BLaER1 treated with 17β-estradiol and CSF1 and Interleukin-3, amounts not matched to agents 10 nM and 100 nM (cell line): ENCODE data around the gene CAPN7.

ENCODE experiments used
- H3K27ac ChIP-seq, 11 experiments: shearing (Covaris generic); formaldehyde crosslinking; 2 replicates each; pipeline ENCODE4 v1.8.1; 2022
- H3K27me3 ChIP-seq, 11 experiments: shearing (Covaris generic); formaldehyde crosslinking; 2 replicates each; pipeline ENCODE4 v1.8.1; 2022
- H3K36me3 ChIP-seq, 11 experiments: shearing (Covaris generic); formaldehyde crosslinking; 2 replicates each; pipeline ENCODE4 v1.8.1; 2022
- H3K4me1 ChIP-seq, 10 experiments: shearing (Covaris generic); formaldehyde crosslinking; 2 replicates each; pipeline ENCODE4 v1.8.1; 2022
- H3K4me2 ChIP-seq, 11 experiments: shearing (Covaris generic); formaldehyde crosslinking; 2 replicates each; pipeline ENCODE4 v1.8.1; 2022
- H3K4me3 ChIP-seq, 10 experiments: shearing (Covaris generic); formaldehyde crosslinking; 2 replicates each; pipeline ENCODE4 v1.8.1; 2022
- H3K9ac ChIP-seq, 11 experiments: shearing (Covaris generic); formaldehyde crosslinking; 2 replicates each; pipeline ENCODE4 v1.8.1; 2022
- H3K9me3 ChIP-seq, 11 experiments: shearing (Covaris generic); formaldehyde crosslinking; replicated peaks in 1 of 11; 2 replicates each; pipeline ENCODE4 v1.8.1; 2022
- H4K20me1 ChIP-seq, 11 experiments: shearing (Covaris generic); formaldehyde crosslinking; 2 replicates each; pipeline ENCODE4 v1.8.1; 2022
- Cebpa-rat ChIP-seq, 11 experiments: shearing (Covaris generic); IDR thresholded peaks; 2 replicates each; pipeline ENCODE4 v1.8.1; 2022

The CAPN7 gene

GRCh38 chr3:15214758-15215157 is 8.7 kb downstream of the CAPN7 start:
- Histone ChIP-seq H3K27me3 (no peaks in the 10 kb centered on the region), H3K9ac (no peak overlapping the region), H3K4me1 (peaks cover 7 to 31% (median 13%) of the 10 kb centered on the region in 10 experiments; a peak in 19 of 20 replicates), H3K36me3 (peaks cover 79 to 98% (median 90%) of the 10 kb centered on the region in 11 experiments), H3K4me3 (no peak overlapping the region), H3K4me2 (no peak overlapping the region), H3K27ac (no peak overlapping the region), H3K9me3 (no peaks in the 10 kb centered on the region), H4K20me1 (peaks cover 0 to 60% (median 11%) of the 10 kb centered on the region in 11 experiments; a peak in 12 of 22 replicates)
- no peak for TF ChIP-seq Cebpa-rat (IDR thresholded peaks at IDR 0.05)

- peaks cover 7 to 25% (median 13%) of the 10 kb centered on the region in 10 experiments; a peak in 19 of 20 replicates for H3K4me1 ChIP-seq
- no peak overlapping the region for H3K4me3 ChIP-seq
- TF ChIP-seq Cebpa-rat (IDR thresholded peaks at IDR 0.05) = no peak
- H3K27me3 ChIP-seq = no peaks in the 10 kb centered on the region
- peaks cover 85 to 98% (median 93%) of the 10 kb centered on the region in 11 experiments for H3K36me3 ChIP-seq
- peaks cover 0 to 48% (median 5%) of the 10 kb centered on the region in 11 experiments; a peak in 8 of 22 replicates for H4K20me1 ChIP-seq
- no peak overlapping the region for H3K27ac ChIP-seq
- H3K4me2 ChIP-seq = peak overlapping the region in 7 of 11 experiments; percentile 26 to 66 (median 42); a peak in 14 of 22 replicates
- no peak overlapping the region for H3K9ac ChIP-seq
- no peaks in the 10 kb centered on the region for H3K9me3 ChIP-seq
Observed at GRCh38 chr3:15215996-15216395, 9.9 kb downstream of the CAPN7 start.

GRCh38 chr3:15216501-15216900 is 10.5 kb downstream of the CAPN7 start:
- H3K4me1 ChIP-seq = peaks cover 7 to 25% (median 13%) of the 10 kb centered on the region in 10 experiments; a peak in 19 of 20 replicates
- H3K4me3 ChIP-seq = no peak overlapping the region
- H3K9me3 ChIP-seq = no peaks in the 10 kb centered on the region
- no peak overlapping the region for H3K27ac ChIP-seq
- H3K4me2 ChIP-seq = peak overlapping the region in 1 of 11 experiments; percentile 43; a peak in 1 of 22 replicates
- H4K20me1 ChIP-seq = peaks cover 0 to 43% (median 2%) of the 10 kb centered on the region in 11 experiments; a peak in 6 of 22 replicates
- no peaks in the 10 kb centered on the region for H3K27me3 ChIP-seq
- H3K36me3 ChIP-seq = peaks cover 85 to 98% (median 94%) of the 10 kb centered on the region in 11 experiments
- no peak overlapping the region for H3K9ac ChIP-seq
- no peak for TF ChIP-seq Cebpa-rat (IDR thresholded peaks at IDR 0.05)

GRCh38 chr3:15217011-15217671 is 11.1 kb downstream of the CAPN7 start:
- no peaks in the 10 kb centered on the region for H3K9me3 ChIP-seq
- no peak overlapping the region for H3K9ac ChIP-seq
- H3K4me1 ChIP-seq = peaks cover 7 to 25% (median 13%) of the 10 kb centered on the region in 10 experiments; a peak in 19 of 20 replicates
- no peak overlapping the region for H3K27ac ChIP-seq
- peaks cover 85 to 98% (median 94%) of the 10 kb centered on the region in 11 experiments for H3K36me3 ChIP-seq
- TF ChIP-seq Cebpa-rat (IDR thresholded peaks at IDR 0.05) = no peak
- peaks cover 0 to 36% (median 0%) of the 10 kb centered on the region in 11 experiments; a peak in 4 of 22 replicates for H4K20me1 ChIP-seq
- H3K4me3 ChIP-seq = no peak overlapping the region
- no peak overlapping the region for H3K4me2 ChIP-seq
- no peaks in the 10 kb centered on the region for H3K27me3 ChIP-seq

GRCh38 chr3:15217841-15218267 is 11.8 kb downstream of the CAPN7 start:
- H4K20me1 ChIP-seq = peaks cover 0 to 34% (median 0%) of the 10 kb centered on the region in 11 experiments; a peak in 4 of 22 replicates
- no peaks in the 10 kb centered on the region for H3K27me3 ChIP-seq
- no peaks in the 10 kb centered on the region for H3K9me3 ChIP-seq
- H3K36me3 ChIP-seq = peaks cover 85 to 98% (median 94%) of the 10 kb centered on the region in 11 experiments
- no peak overlapping the region for H3K4me3 ChIP-seq
- TF ChIP-seq Cebpa-rat (IDR thresholded peaks at IDR 0.05) = no peak
- peaks cover 7 to 25% (median 13%) of the 10 kb centered on the region in 10 experiments; a peak in 19 of 20 replicates for H3K4me1 ChIP-seq
- H3K9ac ChIP-seq = no peak overlapping the region
- H3K27ac ChIP-seq = no peak overlapping the region
- H3K4me2 ChIP-seq = no peak overlapping the region

GRCh38 chr3:15218689-15219088 is 12.6 kb downstream of the CAPN7 start:
- no peak overlapping the region for H3K27ac ChIP-seq
- no peak overlapping the region for H3K4me2 ChIP-seq
- peaks cover 7 to 25% (median 13%) of the 10 kb centered on the region in 10 experiments; a peak in 19 of 20 replicates for H3K4me1 ChIP-seq
- peaks cover 0 to 39% (median 0%) of the 10 kb centered on the region in 11 experiments; a peak in 5 of 22 replicates for H4K20me1 ChIP-seq
- no peak overlapping the region for H3K9ac ChIP-seq
- H3K9me3 ChIP-seq = no peaks in the 10 kb centered on the region
- no peaks in the 10 kb centered on the region for H3K27me3 ChIP-seq
- peaks cover 84 to 98% (median 94%) of the 10 kb centered on the region in 11 experiments for H3K36me3 ChIP-seq
- no peak overlapping the region for H3K4me3 ChIP-seq
- TF ChIP-seq Cebpa-rat (IDR thresholded peaks at IDR 0.05) = no peak

GRCh38 chr3:15220056-15220455 is 14.0 kb downstream of the CAPN7 start:
- TF ChIP-seq Cebpa-rat (IDR thresholded peaks at IDR 0.05) = no peak
- no peaks in the 10 kb centered on the region for H3K27me3 ChIP-seq
- no peak overlapping the region for H3K4me2 ChIP-seq
- no peaks in the 10 kb centered on the region for H3K9me3 ChIP-seq
- no peak overlapping the region for H3K27ac ChIP-seq
- H4K20me1 ChIP-seq = peaks cover 0 to 45% (median 0%) of the 10 kb centered on the region in 11 experiments; a peak in 5 of 22 replicates
- peaks cover 82 to 98% (median 94%) of the 10 kb centered on the region in 11 experiments for H3K36me3 ChIP-seq
- H3K4me1 ChIP-seq = peaks cover 7 to 20% (median 13%) of the 10 kb centered on the region in 10 experiments; a peak in 19 of 20 replicates
- H3K9ac ChIP-seq = no peak overlapping the region
- H3K4me3 ChIP-seq = no peak overlapping the region

GRCh38 chr3:15220661-15221060 is 14.6 kb downstream of the CAPN7 start:
- no peak overlapping the region for H3K4me2 ChIP-seq
- no peak for TF ChIP-seq Cebpa-rat (IDR thresholded peaks at IDR 0.05)
- peaks cover 81 to 98% (median 92%) of the 10 kb centered on the region in 11 experiments for H3K36me3 ChIP-seq
- H3K27ac ChIP-seq = no peak overlapping the region
- no peak overlapping the region for H3K4me3 ChIP-seq
- H3K27me3 ChIP-seq = no peaks in the 10 kb centered on the region
- H4K20me1 ChIP-seq = peaks cover 0 to 50% (median 0%) of the 10 kb centered on the region in 11 experiments; a peak in 5 of 22 replicates
- H3K9ac ChIP-seq = no peak overlapping the region
- no peaks in the 10 kb centered on the region for H3K9me3 ChIP-seq
- peaks cover 3 to 15% (median 10%) of the 10 kb centered on the region in 10 experiments; a peak in 19 of 20 replicates for H3K4me1 ChIP-seq

GRCh38 chr3:15221574-15222217 is 15.7 kb downstream of the CAPN7 start:
- Histone ChIP-seq H4K20me1 (peaks cover 0 to 40% (median 0%) of the 10 kb centered on the region in 11 experiments; a peak in 6 of 22 replicates), H3K4me1 (peaks cover 0 to 7% (median 4%) of the 10 kb centered on the region in 10 experiments; a peak in 7 of 20 replicates), H3K36me3 (peaks cover 76 to 100% (median 97%) of the 10 kb centered on the region in 11 experiments), H3K27me3 (no peaks in the 10 kb centered on the region), H3K9me3 (no peaks in the 10 kb centered on the region), H3K9ac (no peak overlapping the region), H3K4me2 (no peak overlapping the region), H3K4me3 (no peak overlapping the region), H3K27ac (no peak overlapping the region)
- TF ChIP-seq Cebpa-rat (IDR thresholded peaks at IDR 0.05) = no peak
